Measurements from ENCODE around the gene TP53. TPM values are rescaled to one million over a fixed set of nuclear protein-coding genes. Genes with fewer than 3 reads are reported as not detected.

The TP53 gene
- total RNA-seq, 4 donors from 2014 or later, result 14.7 to 16.3 (median 15.6) TPM

DNA sequence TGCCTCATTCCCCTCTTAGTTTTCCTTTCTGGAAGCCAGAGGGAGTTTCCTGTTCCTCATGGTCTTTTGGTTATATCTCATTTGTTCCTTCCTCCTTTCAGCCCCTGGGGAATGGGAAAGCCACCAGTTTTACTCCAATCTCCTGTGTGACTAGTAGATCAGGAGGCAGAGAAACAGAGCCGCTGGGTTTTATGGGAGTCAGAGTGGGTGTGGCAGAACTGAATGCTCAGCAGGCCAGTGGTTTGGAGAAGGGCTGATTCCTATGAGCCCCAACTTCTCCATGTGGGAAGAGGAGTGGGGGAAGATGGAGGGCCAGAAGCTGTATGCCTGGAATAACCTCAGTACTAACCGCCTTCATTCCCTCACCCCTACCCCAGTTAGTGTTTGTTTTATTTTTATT is 34.3 kb upstream of the TP53 start:
- H3K9me3 ChIP-seq, result no peaks in the 10 kb centered on the region
- peaks cover 0 to 16% (median 2%) of the 10 kb centered on the region in 3 donors for H3K4me1 ChIP-seq
- ATAC-seq, result no peak
- peaks cover 48% of the 10 kb centered on the region for H3K27me3 ChIP-seq
- no peak overlapping the region for H3K4me3 ChIP-seq
- H3K27ac ChIP-seq, result no peak overlapping the region
- 73 to 82% methylated on average over 2 of the region's 2 CpGs for WGBS, 2 donors (ENCODE audit: low coverage in 1 of 2)
- no peaks in the 10 kb centered on the region for H3K36me3 ChIP-seq
- no peak for TF ChIP-seq POLR2A (IDR thresholded peaks at IDR 0.05)
- TF ChIP-seq, protein P1, sequence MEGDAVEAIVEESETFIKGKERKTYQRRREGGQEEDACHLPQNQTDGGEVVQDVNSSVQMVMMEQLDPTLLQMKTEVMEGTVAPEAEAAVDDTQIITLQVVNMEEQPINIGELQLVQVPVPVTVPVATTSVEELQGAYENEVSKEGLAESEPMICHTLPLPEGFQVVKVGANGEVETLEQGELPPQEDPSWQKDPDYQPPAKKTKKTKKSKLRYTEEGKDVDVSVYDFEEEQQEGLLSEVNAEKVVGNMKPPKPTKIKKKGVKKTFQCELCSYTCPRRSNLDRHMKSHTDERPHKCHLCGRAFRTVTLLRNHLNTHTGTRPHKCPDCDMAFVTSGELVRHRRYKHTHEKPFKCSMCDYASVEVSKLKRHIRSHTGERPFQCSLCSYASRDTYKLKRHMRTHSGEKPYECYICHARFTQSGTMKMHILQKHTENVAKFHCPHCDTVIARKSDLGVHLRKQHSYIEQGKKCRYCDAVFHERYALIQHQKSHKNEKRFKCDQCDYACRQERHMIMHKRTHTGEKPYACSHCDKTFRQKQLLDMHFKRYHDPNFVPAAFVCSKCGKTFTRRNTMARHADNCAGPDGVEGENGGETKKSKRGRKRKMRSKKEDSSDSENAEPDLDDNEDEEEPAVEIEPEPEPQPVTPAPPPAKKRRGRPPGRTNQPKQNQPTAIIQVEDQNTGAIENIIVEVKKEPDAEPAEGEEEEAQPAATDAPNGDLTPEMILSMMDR (IDR thresholded peaks at IDR 0.05), result no peak
- TF ChIP-seq POLR2AphosphoS5 (IDR thresholded peaks at IDR 0.05), result no peak
- TF ChIP-seq EP300 (IDR thresholded peaks at IDR 0.05), result no peak

DNA sequence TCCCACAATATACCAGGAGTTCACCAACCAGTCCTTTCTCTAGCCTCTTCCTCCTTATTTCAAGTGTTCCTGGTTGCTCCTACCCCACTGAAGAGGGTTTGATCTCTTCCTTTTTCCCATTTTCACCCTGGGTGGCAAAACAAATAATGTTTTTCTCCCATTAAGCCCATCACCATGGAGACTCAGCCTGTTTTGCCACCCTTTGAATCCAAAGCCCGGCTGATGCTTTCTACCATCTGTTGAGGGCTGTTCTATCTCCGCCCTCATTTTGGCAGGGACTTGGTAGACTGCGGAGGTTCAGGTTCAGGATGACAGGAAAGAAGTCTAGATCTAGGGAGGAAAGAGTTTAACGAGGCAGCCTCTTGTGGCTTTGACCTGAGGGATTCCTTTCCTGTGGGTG is 32.8 kb upstream of the TP53 start:
- Histone ChIP-seq H3K4me3 (no peak overlapping the region), H3K4me1 (peaks cover 0 to 23% (median 7%) of the 10 kb centered on the region in 3 donors), H3K27ac (no peak overlapping the region), H3K27me3 (peaks cover 47% of the 10 kb centered on the region), H3K36me3 (no peaks in the 10 kb centered on the region), H3K9me3 (no peaks in the 10 kb centered on the region)
- TF ChIP-seq POLR2AphosphoS5 (IDR thresholded peaks at IDR 0.05) (no peak), POLR2A (IDR thresholded peaks at IDR 0.05) (no peak), EP300 (IDR thresholded peaks at IDR 0.05) (no peak)
- TF ChIP-seq, protein P1 (IDR thresholded peaks at IDR 0.05), result no peak
- ATAC-seq, result no peak
- WGBS, 2 donors (ENCODE audit: low coverage in 1 of 2), result 17 to 44% methylated on average over 2 to 4 of the region's 4 CpGs

DNA sequence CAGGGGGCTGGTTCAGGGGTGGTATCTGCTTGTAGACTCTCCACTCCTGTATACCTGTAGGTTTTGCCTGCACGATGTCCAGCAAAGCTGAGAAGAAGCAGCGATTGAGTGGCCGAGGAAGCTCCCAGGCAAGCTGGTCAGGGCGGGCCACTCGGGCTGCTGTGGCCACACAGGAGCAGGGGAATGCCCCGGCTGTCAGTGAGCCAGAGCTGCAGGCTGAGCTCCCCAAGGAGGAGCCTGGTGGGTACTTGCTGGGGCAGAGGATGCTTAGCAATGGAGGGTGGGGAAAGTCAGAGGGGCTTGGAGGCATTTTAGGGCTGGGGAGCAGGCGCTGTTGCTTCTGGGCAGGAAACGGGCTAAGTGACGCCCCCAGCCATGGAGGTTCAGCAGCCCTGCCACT is 32.4 kb upstream of the TP53 start:
- Histone ChIP-seq H3K4me3 (no peak overlapping the region), H3K4me1 (peaks cover 0 to 23% (median 7%) of the 10 kb centered on the region in 3 donors), H3K27ac (no peak overlapping the region), H3K27me3 (peaks cover 47% of the 10 kb centered on the region), H3K9me3 (no peaks in the 10 kb centered on the region), H3K36me3 (no peaks in the 10 kb centered on the region)
- TF ChIP-seq, protein P1 (IDR thresholded peaks at IDR 0.05), result no peak
- TF ChIP-seq POLR2A (IDR thresholded peaks at IDR 0.05) (no peak), POLR2AphosphoS5 (IDR thresholded peaks at IDR 0.05) (no peak), EP300 (IDR thresholded peaks at IDR 0.05) (no peak)
- WGBS, 2 donors (ENCODE audit: low coverage in 1 of 2), result 74 to 89% methylated on average over 3 to 8 of the region's 9 CpGs
- no peak for ATAC-seq

DNA sequence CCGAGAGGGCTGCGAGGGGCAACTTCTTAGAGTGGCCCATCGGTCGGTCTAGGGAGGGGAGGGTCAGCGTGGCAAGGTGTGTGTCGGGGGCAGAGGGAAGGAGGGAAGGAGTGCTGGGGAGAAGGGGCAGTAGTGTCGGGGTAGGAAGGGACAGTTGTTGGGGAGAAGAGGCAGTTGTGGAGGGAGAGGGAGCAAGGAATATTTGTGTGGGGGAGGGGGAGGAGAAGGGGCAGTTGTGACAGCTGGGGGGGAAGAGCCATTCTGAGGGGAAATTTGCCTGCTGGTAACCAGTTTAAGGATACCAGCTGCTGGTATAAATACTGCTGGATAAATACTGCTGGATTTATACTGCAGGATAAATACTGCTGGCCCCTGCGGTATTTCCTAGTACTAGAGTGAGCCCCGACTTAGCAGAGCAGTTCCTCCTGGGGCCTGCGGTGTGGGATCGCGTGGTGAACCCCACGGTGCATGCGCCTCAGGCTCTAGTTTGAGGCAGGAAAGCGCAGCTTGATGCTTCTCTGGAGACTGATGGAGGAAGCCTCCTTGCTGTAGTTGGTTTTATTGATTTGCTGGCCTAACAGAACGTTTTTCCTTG is 30.6 kb upstream of the TP53 start:
- no peaks in the 10 kb centered on the region for H3K9me3 ChIP-seq
- peak overlapping the region; percentile 45 to 64 for H3K4me3 ChIP-seq
- peaks cover 48% of the 10 kb centered on the region for H3K27me3 ChIP-seq
- peak overlapping the region in 3 of 4 donors; percentile 64 to 80 (median 70) for H3K27ac ChIP-seq
- peaks cover 0 to 23% (median 7%) of the 10 kb centered on the region in 3 donors for H3K4me1 ChIP-seq
- TF ChIP-seq, protein P1 (IDR thresholded peaks at IDR 0.05), result no peak
- no peak for TF ChIP-seq EP300 (IDR thresholded peaks at IDR 0.05)
- no peak for TF ChIP-seq POLR2A (IDR thresholded peaks at IDR 0.05)
- TF ChIP-seq POLR2AphosphoS5 (IDR thresholded peaks at IDR 0.05), result no peak
- no peak for ATAC-seq
- WGBS, 2 donors (ENCODE audit: low coverage in 1 of 2), result 11 to 22% methylated on average over 8 to 15 of the region's 16 CpGs
- no peaks in the 10 kb centered on the region for H3K36me3 ChIP-seq
